Spleen (tissue), 11 donors: ENCODE results near the gene CTNNB1. TPM values are rescaled to one million over a fixed set of nuclear protein-coding genes. Genes with fewer than 3 reads are reported as not detected.

ENCODE experiments used
- DNase-seq: peaks from one replicate; pipeline ENCODE4 v3.0.0-alpha.2; 2020
- H3K27ac ChIP-seq, 8 donors: fragments of 200-600 bp; sonication (generic) in 7 of 8; 1 replicate in 4 of 8; 2 replicates in 4 of 8; pipeline versions ENCODE4 v1.5.0 to v1.8.0; 2016 to 2021; ENCODE audit warnings: inconsistent platforms in 4 of 8, mild to moderate bottlenecking in 4 of 8, moderate library complexity in 1 of 8
- H3K27me3 ChIP-seq, 7 donors: fragments of 200-600 bp; sonication (generic) in 6 of 7; replicated peaks in 1 of 7; 1 replicate in 4 of 7; 2 replicates in 3 of 7; pipeline versions ENCODE4 v1.5.0 to v1.8.0; 2016 to 2021; ENCODE audit warnings: inconsistent platforms in 3 of 7, mild to moderate bottlenecking in 1 of 7
- H3K36me3 ChIP-seq, 6 donors: fragments of 200-600 bp; sonication (generic) in 5 of 6; 1 replicate in 4 of 6; 2 replicates in 2 of 6; pipeline versions ENCODE4 v1.5.0 to v1.8.0; 2016 to 2021; ENCODE audit warnings: inconsistent platforms in 2 of 6
- H3K4me1 ChIP-seq, 6 donors: fragments of 200-600 bp; sonication (generic) in 5 of 6; 1 replicate in 3 of 6; 2 replicates in 3 of 6; pipeline versions ENCODE4 v1.5.0 to v1.8.0; 2016 to 2021; ENCODE audit warnings: inconsistent platforms in 3 of 6
- H3K4me3 ChIP-seq, 8 donors: fragments of 200-600 bp; sonication (generic) in 7 of 8; 1 replicate in 4 of 8; 2 replicates in 4 of 8; pipeline versions ENCODE4 v1.5.0 to v1.8.0; 2016 to 2021; ENCODE audit warnings: inconsistent platforms in 4 of 8, mild to moderate bottlenecking in 4 of 8, moderate library complexity in 2 of 8
- H3K9me3 ChIP-seq, 8 donors: fragments of 200-600 bp; sonication (generic) in 7 of 8; 1 replicate in 4 of 8; 2 replicates in 4 of 8; pipeline versions ENCODE4 v1.5.0 to v1.8.0; 2016 to 2021; ENCODE audit warnings: inconsistent platforms in 4 of 8
- CTCF ChIP-seq, 11 experiments: fragments of 200-600 bp in 7 of 11; fragments of 450-650 bp in 4 of 11; sonication (generic) in 4 of 11; IDR thresholded peaks in 8 of 11; conservative IDR thresholded peaks in 3 of 11; 1 replicate in 7 of 11; 2 replicates in 4 of 11; pipeline versions ENCODE4 v1.4.0 to v1.8.0; 2016 to 2021; ENCODE audit warnings: antibody characterized with exemption in 11 of 11, inconsistent platforms in 4 of 11, mild to moderate bottlenecking in 1 of 11
- POLR2A ChIP-seq, 3 donors: fragments of 450-650 bp; IDR thresholded peaks; one replicate each; pipeline ENCODE4 v1.5.1; 2017; ENCODE audit warnings: antibody characterized with exemption in 3 of 3, mild to moderate bottlenecking in 1 of 3
- POLR2AphosphoS5 ChIP-seq, 3 donors: sonication (generic); formaldehyde crosslinking; IDR thresholded peaks; one replicate each; pipeline ENCODE4 v1.5.1; 2017; ENCODE audit warnings: antibody characterized with exemption in 3 of 3
- WGBS, 5 donors: extraction: QIAGEN DNeasy Blood & Tissue Kit in 3 of 5; methylation state at CpG; one replicate each; pipeline versions ENCODE4 v1.1.5 to v1.1.7; 2013 to 2018; 5-methylcytosine and 5-hydroxymethylcytosine counted together
- intact Hi-C: fragments of 100-400 bp; cut with DNase I; formaldehyde crosslinking; loops from one replicate; pipeline ENCODE4 v1.15.0; 2023; ENCODE audit warnings: low total_unique reads
- polyA plus RNA-seq, 3 donors: library from polyadenylated mRNA; stranded (reverse); fragments of 200-250 nt; gene quantifications; one replicate each; pipeline ENCODE4 v1.2.1, GENCODE V29; 2013
- total RNA-seq, 7 donors: library from RNA; depleted of rRNA in 3 of 7; stranded (reverse); fragments of >200 nt in 3 of 7; fragmentation: NEBNext Ultra II Directional in 4 of 7; extraction: Animal tissue kit (Norgen Biotek cat#: 25700) in 4 of 7; gene quantifications; one replicate each; pipeline versions ENCODE4 v1.1.0 to v1.2.1, GENCODE V29; 2016 to 2021
- donor health status: healthy with polysubstance abuse.
- donor health status: DM: no; HTN: no; CAD: no; lungs with moderate emphysema.
- donor health status: DM: no; HTN: no; CAD: no.
- donor health status: Bipolar disorder and iron deficiency.
- donor health status: healthy.
- donor health status: DM: no; HTN: no; CAD: no.
- donor health status: DM: yes; HTN: yes; CAD: no.

CTNNB1 gene
- total and polyA plus RNA-seq, 10 donors: 48.6 to 347 (median 257) TPM

- Histone ChIP-seq H3K27me3 (peaks cover 0 to 6% (median 0%) of the 10 kb centered on the region in 7 donors), H3K27ac (no peak overlapping the region), H3K36me3 (no peaks in the 10 kb centered on the region), H3K4me1 (no peaks in the 10 kb centered on the region), H3K9me3 (no peaks in the 10 kb centered on the region), H3K4me3 (no peak overlapping the region)
- no peak for DNase-seq
- WGBS, 5 donors: 55 to 71% (median 69%) methylated on average over 2 of the region's 2 CpGs
- TF ChIP-seq POLR2A (IDR thresholded peaks at IDR 0.05) (no peak), CTCF (IDR thresholded peaks at IDR 0.05 in 8 of 11, conservative IDR thresholded peaks at IDR 0.05 in 3 of 11) (no peak), POLR2AphosphoS5 (IDR thresholded peaks at IDR 0.05) (no peak)
- intact Hi-C loops: no loop called here
Measured at GRCh38 chr3:41164777-41165176, 34.5 kb upstream of the CTNNB1 start.

GRCh38 chr3:41167722-41168497, 31.4 kb upstream of the CTNNB1 start:
- no peak for DNase-seq
- WGBS, 5 donors: 68 to 76% (median 69%) methylated on average over 8 of the region's 8 CpGs
- H3K9me3 ChIP-seq: no peaks in the 10 kb centered on the region
- peaks cover 0 to 13% (median 0%) of the 10 kb centered on the region in 7 donors for H3K27me3 ChIP-seq
- TF ChIP-seq POLR2A (IDR thresholded peaks at IDR 0.05) (no peak), POLR2AphosphoS5 (IDR thresholded peaks at IDR 0.05) (no peak), CTCF (IDR thresholded peaks at IDR 0.05 in 8 of 11, conservative IDR thresholded peaks at IDR 0.05 in 3 of 11) (no peak)
- H3K4me3 ChIP-seq: no peak overlapping the region
- intact Hi-C loops: no loop called here
- H3K4me1 ChIP-seq: no peaks in the 10 kb centered on the region
- H3K36me3 ChIP-seq: no peaks in the 10 kb centered on the region
- H3K27ac ChIP-seq: no peak overlapping the region

GRCh38 chr3:41169023-41169422, 30.3 kb upstream of the CTNNB1 start:
- Histone ChIP-seq H3K27me3 (peaks cover 0 to 13% (median 0%) of the 10 kb centered on the region in 7 donors), H3K4me3 (no peak overlapping the region), H3K9me3 (no peaks in the 10 kb centered on the region), H3K27ac (no peak overlapping the region), H3K4me1 (no peaks in the 10 kb centered on the region), H3K36me3 (no peaks in the 10 kb centered on the region)
- no peak for DNase-seq
- intact Hi-C loops: no loop called here
- TF ChIP-seq POLR2AphosphoS5 (IDR thresholded peaks at IDR 0.05) (no peak), CTCF (IDR thresholded peaks at IDR 0.05 in 8 of 11, conservative IDR thresholded peaks at IDR 0.05 in 3 of 11) (no peak), POLR2A (IDR thresholded peaks at IDR 0.05) (no peak)
- WGBS, 5 donors: 63 to 83% (median 76%) methylated on average over 5 of the region's 5 CpGs
